CD4-positive, alpha-beta T cell (primary cell): ENCODE measurements around the gene CDKN1C. TPM values are rescaled to one million over a fixed set of nuclear protein-coding genes. Genes with fewer than 3 reads are reported as not detected.

Experiments
- ATAC-seq: fragments of 200-7000 bp; cut with Tn5 transposase; one replicate; pipeline ENCODE4 v1.10.0; 2022; ENCODE audit warnings: mild to moderate bottlenecking; ENCODE audit not compliant: poor library complexity
- CTCF ChIA-PET: fragments of 350-600 bp; sonication (Branson Sonifier 250); formaldehyde crosslinking; loops from one replicate; lab custom pipeline; 2021; ENCODE audit warnings: antibody characterized with exemption, inconsistent platforms; lab: Charles Lee
- POLR2A ChIA-PET: fragments of 350-600 bp; sonication (Branson Sonifier 250); formaldehyde crosslinking; loops from one replicate; lab custom pipeline; 2021; ENCODE audit warnings: antibody characterized with exemption, inconsistent platforms; lab: Charles Lee
- DNase-seq, 14 experiments: peaks; one replicate each; pipeline ENCODE4 v3.0.0-alpha.2; 2013 to 2020; ENCODE audit warnings: mixed read lengths in 2 of 14
- H3K27ac ChIP-seq, 2 donors: one replicate each; pipeline versions ENCODE4 v1.5.1 to v1.7.0; 2013; ENCODE audit warnings: low read length in 2 of 2, low read depth in 1 of 2, mild to moderate bottlenecking in 1 of 2
- H3K27me3 ChIP-seq, 2 experiments: 1 replicate in 1 of 2; 2 replicates in 1 of 2; pipeline versions ENCODE4 v1.6.1 to v1.7.0; 2013; ENCODE audit warnings: low read length in 2 of 2, control low read depth in 1 of 2, mild to moderate bottlenecking in 1 of 2, moderate library complexity in 1 of 2; ENCODE audit not compliant: insufficient read depth in 2 of 2, control insufficient read depth in 1 of 2
- H3K36me3 ChIP-seq: one replicate; pipeline ENCODE4 v1.6.1; 2013; ENCODE audit warnings: low read length, control low read depth; ENCODE audit not compliant: insufficient read depth
- H3K4me1 ChIP-seq: one replicate; pipeline ENCODE4 v1.6.1; 2013; ENCODE audit warnings: low read length, control low read depth; ENCODE audit not compliant: insufficient read depth
- H3K4me3 ChIP-seq: one replicate; pipeline ENCODE4 v1.5.1; 2013; ENCODE audit warnings: mild to moderate bottlenecking, low read length, moderate library complexity
- H3K9me3 ChIP-seq, 2 experiments: 1 replicate in 1 of 2; 2 replicates in 1 of 2; pipeline versions ENCODE4 v1.6.1 to v1.7.0; 2013; ENCODE audit warnings: low read length in 2 of 2, mild to moderate bottlenecking in 2 of 2, control low read depth in 1 of 2, moderate library complexity in 1 of 2; ENCODE audit not compliant: control insufficient read depth in 1 of 2, insufficient read depth in 1 of 2
- H3K27ac Mint-ChIP-seq: one replicate; pipeline ENCODE4 v1.8.0; 2020; ENCODE audit warnings: mixed read lengths
- H3K27me3 Mint-ChIP-seq: one replicate; pipeline ENCODE4 v1.8.0; 2021; ENCODE audit warnings: mixed read lengths
- H3K36me3 Mint-ChIP-seq: one replicate; pipeline ENCODE4 v1.8.0; 2021; ENCODE audit warnings: low read depth, mixed read lengths
- H3K4me1 Mint-ChIP-seq: one replicate; pipeline ENCODE4 v1.8.0; 2021; ENCODE audit warnings: low read depth, mixed read lengths
- H3K4me3 Mint-ChIP-seq: one replicate; pipeline ENCODE4 v1.8.0; 2020; ENCODE audit warnings: mild to moderate bottlenecking, mixed read lengths
- H3K9me3 Mint-ChIP-seq: one replicate; pipeline ENCODE4 v1.8.0; 2020; ENCODE audit warnings: mixed read lengths
- intact Hi-C, 2 experiments: fragments of 100-400 bp; cut with DNase I in 1 of 2; cut with micrococcal nuclease in 1 of 2; formaldehyde crosslinking; loops; one replicate each; pipeline versions ENCODE4 v1.15.1 to v1.9.0; 2023 to 2025; cut with DNase I, micrococcal nuclease
- total RNA-seq, 174 experiments: library from RNA in 2 of 174; stranded (reverse) in 2 of 174; gene quantifications; one replicate each; pipeline ENCODE4 v1.2.3 and lab custom pipeline; 2021 to 2026
- TF ChIP-seq, protein P1 (sequence below): fragments of 200-600 bp; IDR thresholded peaks from one replicate; pipeline ENCODE4 v1.8.0; 2022; ENCODE audit warnings: antibody characterized with exemption, mild to moderate bottlenecking

Gene CDKN1C
- total RNA-seq, 2 experiments from 2014 or later: 1.9 to 2.5 TPM

DNA sequence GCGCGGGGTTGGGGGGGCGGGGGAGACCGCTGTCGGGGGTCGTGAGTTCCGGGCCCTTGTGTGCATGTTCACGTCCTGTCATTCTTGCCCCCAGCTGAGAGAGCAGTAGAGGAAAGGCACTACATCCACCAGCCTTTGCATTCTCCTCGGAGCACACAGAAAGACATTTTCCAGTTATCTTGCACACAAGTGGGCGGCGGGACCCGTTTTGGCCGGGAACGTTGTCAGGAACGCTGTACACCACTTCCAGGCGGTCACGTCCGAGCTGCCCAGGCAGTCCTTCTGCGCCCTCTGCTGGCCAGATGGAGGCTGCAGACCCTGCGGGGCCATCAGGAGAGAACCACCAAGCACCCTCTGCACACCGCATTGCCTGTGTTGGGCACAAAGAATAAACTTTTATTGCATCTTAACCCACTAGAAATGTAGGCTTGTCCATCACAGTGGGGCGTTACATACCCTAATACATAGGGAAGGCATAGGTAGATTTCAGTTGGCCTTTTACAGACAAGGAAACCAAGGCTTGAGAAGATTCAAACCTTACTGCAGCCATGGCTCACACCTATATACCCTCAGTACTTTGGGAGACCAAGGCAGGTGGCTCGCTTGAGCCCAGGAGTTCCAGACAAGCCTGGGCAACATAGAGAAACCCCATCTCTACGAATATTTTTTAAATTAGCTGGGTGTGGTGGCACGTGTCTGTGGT, 2.8 kb upstream of the CDKN1C start:
- H3K27ac Mint-ChIP-seq: peak overlapping the region; percentile 63
- H3K4me1 ChIP-seq: peaks cover 67% of the 10 kb centered on the region

DNA sequence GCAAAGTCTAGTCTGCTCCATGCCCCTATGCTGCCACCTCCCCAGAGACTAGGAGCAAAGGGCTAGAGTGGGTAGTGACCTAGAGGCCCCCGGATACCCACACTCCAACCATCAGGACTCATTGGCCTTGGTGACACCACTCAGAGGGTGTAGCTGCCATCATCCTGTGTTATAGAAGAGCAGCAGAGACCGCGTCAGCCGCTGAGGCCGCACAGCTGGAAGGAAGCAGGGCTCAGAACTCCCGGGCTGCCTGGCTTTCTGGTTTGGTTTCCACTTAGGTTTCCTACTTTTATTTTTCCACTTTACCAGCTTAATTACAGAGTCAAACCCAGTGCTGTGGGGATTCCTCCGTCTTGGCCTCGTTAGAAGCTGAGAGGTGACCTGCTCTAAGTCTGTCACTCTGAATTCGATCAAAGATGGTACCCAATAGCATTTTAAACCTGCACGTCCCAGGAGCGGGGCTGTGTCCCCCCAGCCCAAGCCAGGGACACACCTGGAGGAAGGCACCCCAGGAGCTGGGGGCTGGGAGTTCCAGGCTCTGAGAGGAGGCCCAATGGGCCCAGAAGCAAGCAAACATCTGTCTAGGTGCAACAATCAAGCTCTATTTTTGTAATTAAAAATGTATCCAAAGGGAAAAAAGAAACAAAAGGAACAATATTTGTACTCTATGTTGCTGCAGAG, 2.1 kb upstream of the CDKN1C start:
- no peak overlapping the region for H3K27ac ChIP-seq
- no peaks in the 10 kb centered on the region for H3K9me3 ChIP-seq
- H3K4me3 ChIP-seq: no peak overlapping the region
- peak overlapping the region; percentile 88 for H3K4me3 Mint-ChIP-seq
- H3K4me1 Mint-ChIP-seq: peaks cover 33% of the 10 kb centered on the region
- CTCF ChIA-PET: interaction anchor here (0.7 to 9.0 kb wide), 13 partner anchors 10 to 582 kb away, joined by 3 to 158 read pairs (median 4); partner anchors contain the start of gene TRPM5
- no peaks in the 10 kb centered on the region for H3K27me3 Mint-ChIP-seq
- peak overlapping the region; percentile 71 for H3K27ac Mint-ChIP-seq
- no peaks in the 10 kb centered on the region for H3K9me3 Mint-ChIP-seq
- DNase-seq (peak in 1 of 14 experiments; percentile 27), ATAC-seq (no peak)
- POLR2A ChIA-PET: interaction anchor here (1.0 to 2.4 kb wide), 3 partner anchors 58 to 460 kb away, joined by 3 to 25 read pairs (median 5); no protein-coding TSS in a partner anchor
- H3K36me3 ChIP-seq: no peaks in the 10 kb centered on the region
- TF ChIP-seq, protein P1, sequence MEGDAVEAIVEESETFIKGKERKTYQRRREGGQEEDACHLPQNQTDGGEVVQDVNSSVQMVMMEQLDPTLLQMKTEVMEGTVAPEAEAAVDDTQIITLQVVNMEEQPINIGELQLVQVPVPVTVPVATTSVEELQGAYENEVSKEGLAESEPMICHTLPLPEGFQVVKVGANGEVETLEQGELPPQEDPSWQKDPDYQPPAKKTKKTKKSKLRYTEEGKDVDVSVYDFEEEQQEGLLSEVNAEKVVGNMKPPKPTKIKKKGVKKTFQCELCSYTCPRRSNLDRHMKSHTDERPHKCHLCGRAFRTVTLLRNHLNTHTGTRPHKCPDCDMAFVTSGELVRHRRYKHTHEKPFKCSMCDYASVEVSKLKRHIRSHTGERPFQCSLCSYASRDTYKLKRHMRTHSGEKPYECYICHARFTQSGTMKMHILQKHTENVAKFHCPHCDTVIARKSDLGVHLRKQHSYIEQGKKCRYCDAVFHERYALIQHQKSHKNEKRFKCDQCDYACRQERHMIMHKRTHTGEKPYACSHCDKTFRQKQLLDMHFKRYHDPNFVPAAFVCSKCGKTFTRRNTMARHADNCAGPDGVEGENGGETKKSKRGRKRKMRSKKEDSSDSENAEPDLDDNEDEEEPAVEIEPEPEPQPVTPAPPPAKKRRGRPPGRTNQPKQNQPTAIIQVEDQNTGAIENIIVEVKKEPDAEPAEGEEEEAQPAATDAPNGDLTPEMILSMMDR: no peak
- intact Hi-C loops: loop anchor here (1.0 to 10.0 kb wide), 9 partner anchors 15 to 585 kb away; partner anchors contain the start of genes C11orf21 (in 1 of the 2), NAP1L4 (in 1 of the 2), TRPM5 (in 1 of the 2) and TSPAN32 (in 1 of the 2)
- no peaks in the 10 kb centered on the region for H3K36me3 Mint-ChIP-seq
- peaks cover 61% of the 10 kb centered on the region for H3K4me1 ChIP-seq
- peaks cover 0 to 4% of the 10 kb centered on the region in 2 experiments for H3K27me3 ChIP-seq

More for the DNA sequence above, 2.8 kb upstream of the CDKN1C start:
- TF ChIP-seq, protein P1: peak; percentile 96
- Histone ChIP-seq H3K9me3 (no peaks in the 10 kb centered on the region), H3K36me3 (no peaks in the 10 kb centered on the region), H3K27me3 (no peaks in the 10 kb centered on the region), H3K27ac (no peak overlapping the region), H3K4me3 (no peak overlapping the region)
- DNase-seq: peak; percentile 77 to 94 (median 85)
- peak; percentile 32 for ATAC-seq
- intact Hi-C loops: loop anchor here (1.0 to 10.0 kb wide), 8 partner anchors 104 to 586 kb away; partner anchors contain the start of genes C11orf21 (in 1 of the 2), NAP1L4 (in 1 of the 2), TRPM5 (in 1 of the 2) and TSPAN32 (in 1 of the 2)
- POLR2A ChIA-PET: interaction anchor here (1.0 to 2.4 kb wide), 3 partner anchors 57 to 461 kb away, joined by 3 to 25 read pairs (median 5); no protein-coding TSS in a partner anchor
- H3K36me3 Mint-ChIP-seq: no peaks in the 10 kb centered on the region
- peak overlapping the region; percentile 65 for H3K4me3 Mint-ChIP-seq
- H3K4me1 Mint-ChIP-seq: peaks cover 38% of the 10 kb centered on the region
- H3K27me3 Mint-ChIP-seq: no peaks in the 10 kb centered on the region
- CTCF ChIA-PET: interaction anchor here (0.7 to 9.0 kb wide), 13 partner anchors 10 to 583 kb away, joined by 3 to 158 read pairs (median 4); partner anchors contain the start of gene TRPM5
- H3K9me3 Mint-ChIP-seq: no peaks in the 10 kb centered on the region

DNA sequence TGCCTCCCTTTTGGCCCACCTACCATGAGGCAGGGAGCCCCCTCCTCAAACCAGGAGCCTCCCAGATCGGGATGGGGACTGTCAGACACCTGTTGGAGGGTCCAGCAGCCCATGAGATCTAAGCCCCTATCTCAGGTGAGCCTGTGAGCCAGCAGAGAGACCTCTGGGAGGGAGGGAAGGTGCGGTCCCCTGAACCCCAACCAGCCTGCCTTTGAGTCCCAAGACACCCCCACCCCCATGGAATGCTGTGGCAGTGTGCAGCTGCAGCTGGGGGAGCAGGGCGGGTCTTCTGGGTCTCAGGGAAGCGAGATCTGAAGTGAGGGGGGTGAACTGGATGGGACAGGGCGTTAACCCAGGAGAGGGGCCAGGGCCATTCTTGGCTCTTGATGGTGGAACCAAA, 1.4 kb upstream of the CDKN1C start:
- no peaks in the 10 kb centered on the region for H3K36me3 Mint-ChIP-seq
- peak overlapping the region; percentile 71 for H3K27ac Mint-ChIP-seq
- intact Hi-C loops: loop anchor here in 1 of 2 experiments (2.0 to 10.0 kb wide), 5 partner anchors 16 to 585 kb away; partner anchors contain the start of genes C11orf21, NAP1L4, TRPM5 and TSPAN32
- TF ChIP-seq, protein P1: no peak
- H3K4me3 Mint-ChIP-seq: peak overlapping the region; percentile 88
- no peaks in the 10 kb centered on the region for H3K36me3 ChIP-seq
- no peak for ATAC-seq
- peaks cover 0 to 4% of the 10 kb centered on the region in 2 experiments for H3K27me3 ChIP-seq
- ChIA-PET POLR2A (interaction anchor here (1.3 to 2.4 kb wide), 2 partner anchors 128 to 354 kb away, joined by 4 to 25 read pairs; no protein-coding TSS in a partner anchor), CTCF (interaction anchor here (1.6 to 9.0 kb wide), 2 partner anchors 43 to 354 kb away, joined by 6 to 158 read pairs; no protein-coding TSS in a partner anchor)
- no peaks in the 10 kb centered on the region for H3K9me3 ChIP-seq
- H3K4me1 Mint-ChIP-seq: peaks cover 28% of the 10 kb centered on the region
- no peak overlapping the region for H3K27ac ChIP-seq
- H3K9me3 Mint-ChIP-seq: no peaks in the 10 kb centered on the region
- H3K4me1 ChIP-seq: peaks cover 53% of the 10 kb centered on the region
- H3K27me3 Mint-ChIP-seq: no peaks in the 10 kb centered on the region
- H3K4me3 ChIP-seq: no peak overlapping the region
- DNase-seq: peak in 2 of 14 experiments; percentile 23 to 48
